ENCODE measurements around the gene IDH2. TPM values are rescaled to one million over a fixed set of nuclear protein-coding genes. Genes with fewer than 3 reads are reported as not detected.

IDH2 gene
- polyA plus RNA-seq, 1 donor from 2014 or later = 84.7 TPM

DNA sequence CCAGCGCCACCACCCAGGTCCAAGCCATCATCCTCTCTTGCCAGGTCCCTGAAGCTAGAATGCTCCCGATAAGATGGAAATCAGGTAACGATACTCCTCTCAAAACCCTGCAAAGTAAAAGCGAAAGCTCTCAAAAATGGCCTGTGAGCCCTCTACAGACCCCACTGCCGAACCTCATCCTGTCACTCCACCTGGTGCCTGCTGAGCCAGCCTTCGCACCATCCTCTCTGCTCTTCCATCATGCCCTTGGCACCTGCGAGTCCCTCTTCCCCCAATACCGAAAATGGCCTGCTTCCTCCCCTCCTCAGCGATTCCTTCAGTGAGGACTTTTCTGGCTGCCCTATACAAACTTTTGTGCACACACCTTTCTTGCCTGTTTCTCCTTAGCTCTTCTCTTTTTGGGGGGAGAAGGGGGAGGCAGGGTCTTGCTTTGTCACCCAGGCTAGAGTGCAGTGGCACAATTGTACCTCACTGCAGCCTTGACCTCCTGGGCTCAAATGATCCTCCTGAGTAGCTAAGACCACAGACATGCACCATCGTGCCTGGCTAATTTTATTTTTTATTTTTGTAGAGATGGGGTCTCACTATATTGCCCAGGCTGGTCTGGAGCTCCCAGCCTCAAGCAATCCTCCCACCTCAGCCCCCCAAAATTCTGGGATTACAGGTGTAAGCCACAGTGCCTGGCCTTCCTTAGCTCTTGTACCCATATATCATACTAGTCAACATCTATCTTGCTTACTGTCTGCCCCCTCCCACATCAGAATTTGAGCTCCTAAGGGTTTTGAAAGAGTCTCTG is 3.0 kb downstream of the IDH2 start:
- Histone ChIP-seq H3K79me2 (replicated peaks; ENCODE audit: insufficient read depth, low read length) (peaks cover 47% of the 10 kb centered on the region), H3K4me2 (ENCODE audit: low read length) (no peak overlapping the region), H4K20me1 (ENCODE audit: insufficient read depth) (no peaks in the 10 kb centered on the region)

DNA sequence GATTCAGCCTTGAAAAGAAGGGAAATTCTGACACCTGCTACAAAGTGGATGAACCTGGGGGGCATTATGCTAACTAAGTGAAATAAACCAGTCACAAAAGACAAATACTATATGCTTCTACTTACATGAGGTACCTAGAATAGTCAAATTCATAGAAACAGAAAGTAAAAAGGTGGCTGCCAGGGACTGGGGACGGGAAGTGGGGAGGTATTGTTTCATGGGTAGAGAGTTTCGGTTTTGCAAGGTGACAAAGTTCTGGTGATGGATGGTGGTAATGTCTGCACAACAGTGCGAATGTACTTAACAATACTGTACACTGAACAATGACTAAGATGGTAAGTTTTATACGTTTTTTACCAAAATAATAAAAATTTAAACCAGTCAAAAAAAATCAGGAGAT is 4.8 kb downstream of the IDH2 start:
- H4K20me1 ChIP-seq (ENCODE audit: insufficient read depth) = no peaks in the 10 kb centered on the region
- no peaks in the 10 kb centered on the region for H3K9me3 ChIP-seq (ENCODE audit: low read length)
- H3K79me2 ChIP-seq (replicated peaks; ENCODE audit: insufficient read depth, low read length) = peaks cover 50% of the 10 kb centered on the region
- TF ChIP-seq TAF1 (IDR thresholded peaks at IDR 0.05; ENCODE audit: low read depth) (no peak), RAD21 (conservative IDR thresholded peaks at IDR 0.05) (no peak), EZH2 (IDR thresholded peaks at IDR 0.05; ENCODE audit: borderline replicate concordance, insufficient read depth, low read length, poor library complexity, severe bottlenecking) (no peak), POLR2AphosphoS5 (IDR thresholded peaks at IDR 0.05) (no peak), MXI1 (conservative IDR thresholded peaks at IDR 0.05; ENCODE audit: poor library complexity, severe bottlenecking) (no peak), SMC3 (conservative IDR thresholded peaks at IDR 0.05; ENCODE audit: poor library complexity) (no peak), EP300 (conservative IDR thresholded peaks at IDR 0.05; ENCODE audit: poor library complexity, severe bottlenecking) (no peak)
- TF ChIP-seq, protein P1, sequence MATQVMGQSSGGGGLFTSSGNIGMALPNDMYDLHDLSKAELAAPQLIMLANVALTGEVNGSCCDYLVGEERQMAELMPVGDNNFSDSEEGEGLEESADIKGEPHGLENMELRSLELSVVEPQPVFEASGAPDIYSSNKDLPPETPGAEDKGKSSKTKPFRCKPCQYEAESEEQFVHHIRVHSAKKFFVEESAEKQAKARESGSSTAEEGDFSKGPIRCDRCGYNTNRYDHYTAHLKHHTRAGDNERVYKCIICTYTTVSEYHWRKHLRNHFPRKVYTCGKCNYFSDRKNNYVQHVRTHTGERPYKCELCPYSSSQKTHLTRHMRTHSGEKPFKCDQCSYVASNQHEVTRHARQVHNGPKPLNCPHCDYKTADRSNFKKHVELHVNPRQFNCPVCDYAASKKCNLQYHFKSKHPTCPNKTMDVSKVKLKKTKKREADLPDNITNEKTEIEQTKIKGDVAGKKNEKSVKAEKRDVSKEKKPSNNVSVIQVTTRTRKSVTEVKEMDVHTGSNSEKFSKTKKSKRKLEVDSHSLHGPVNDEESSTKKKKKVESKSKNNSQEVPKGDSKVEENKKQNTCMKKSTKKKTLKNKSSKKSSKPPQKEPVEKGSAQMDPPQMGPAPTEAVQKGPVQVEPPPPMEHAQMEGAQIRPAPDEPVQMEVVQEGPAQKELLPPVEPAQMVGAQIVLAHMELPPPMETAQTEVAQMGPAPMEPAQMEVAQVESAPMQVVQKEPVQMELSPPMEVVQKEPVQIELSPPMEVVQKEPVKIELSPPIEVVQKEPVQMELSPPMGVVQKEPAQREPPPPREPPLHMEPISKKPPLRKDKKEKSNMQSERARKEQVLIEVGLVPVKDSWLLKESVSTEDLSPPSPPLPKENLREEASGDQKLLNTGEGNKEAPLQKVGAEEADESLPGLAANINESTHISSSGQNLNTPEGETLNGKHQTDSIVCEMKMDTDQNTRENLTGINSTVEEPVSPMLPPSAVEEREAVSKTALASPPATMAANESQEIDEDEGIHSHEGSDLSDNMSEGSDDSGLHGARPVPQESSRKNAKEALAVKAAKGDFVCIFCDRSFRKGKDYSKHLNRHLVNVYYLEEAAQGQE (IDR thresholded peaks at IDR 0.05; ENCODE audit: borderline replicate concordance) = no peak
- TF ChIP-seq, protein P2, sequence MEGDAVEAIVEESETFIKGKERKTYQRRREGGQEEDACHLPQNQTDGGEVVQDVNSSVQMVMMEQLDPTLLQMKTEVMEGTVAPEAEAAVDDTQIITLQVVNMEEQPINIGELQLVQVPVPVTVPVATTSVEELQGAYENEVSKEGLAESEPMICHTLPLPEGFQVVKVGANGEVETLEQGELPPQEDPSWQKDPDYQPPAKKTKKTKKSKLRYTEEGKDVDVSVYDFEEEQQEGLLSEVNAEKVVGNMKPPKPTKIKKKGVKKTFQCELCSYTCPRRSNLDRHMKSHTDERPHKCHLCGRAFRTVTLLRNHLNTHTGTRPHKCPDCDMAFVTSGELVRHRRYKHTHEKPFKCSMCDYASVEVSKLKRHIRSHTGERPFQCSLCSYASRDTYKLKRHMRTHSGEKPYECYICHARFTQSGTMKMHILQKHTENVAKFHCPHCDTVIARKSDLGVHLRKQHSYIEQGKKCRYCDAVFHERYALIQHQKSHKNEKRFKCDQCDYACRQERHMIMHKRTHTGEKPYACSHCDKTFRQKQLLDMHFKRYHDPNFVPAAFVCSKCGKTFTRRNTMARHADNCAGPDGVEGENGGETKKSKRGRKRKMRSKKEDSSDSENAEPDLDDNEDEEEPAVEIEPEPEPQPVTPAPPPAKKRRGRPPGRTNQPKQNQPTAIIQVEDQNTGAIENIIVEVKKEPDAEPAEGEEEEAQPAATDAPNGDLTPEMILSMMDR (IDR thresholded peaks at IDR 0.05; ENCODE audit: poor library complexity, severe bottlenecking) = no peak
- no peak overlapping the region for H3K4me2 ChIP-seq (ENCODE audit: low read length)
- no peaks in the 10 kb centered on the region for H3K36me3 ChIP-seq (ENCODE audit: insufficient read depth, low read length)
- no peaks in the 10 kb centered on the region for H3K9me2 ChIP-seq (ENCODE audit: insufficient read depth, low read length)
- H3K4me3 ChIP-seq (ENCODE audit: low read length) = no peak overlapping the region
- H3K27ac ChIP-seq (ENCODE audit: low read length) = no peak overlapping the region
- H3K27me3 ChIP-seq (ENCODE audit: insufficient read depth, low read depth, low read length) = no peaks in the 10 kb centered on the region
- H3K9ac ChIP-seq (ENCODE audit: low read length) = no peak overlapping the region
- no peak overlapping the region for H2AFZ ChIP-seq (ENCODE audit: low read depth, low read length)
- H3F3A ChIP-seq (ENCODE audit: insufficient read depth, low read length, poor library complexity, severe bottlenecking) = no peaks in the 10 kb centered on the region

More for the DNA sequence above, 3.0 kb downstream of the IDH2 start:
- no peaks in the 10 kb centered on the region for H3F3A ChIP-seq (ENCODE audit: insufficient read depth, low read length, poor library complexity, severe bottlenecking)
- no peak for TF ChIP-seq TAF1 (IDR thresholded peaks at IDR 0.05; ENCODE audit: low read depth)
- TF ChIP-seq, protein P1 (IDR thresholded peaks at IDR 0.05; ENCODE audit: borderline replicate concordance) = no peak
- no peak for TF ChIP-seq RAD21 (conservative IDR thresholded peaks at IDR 0.05)
- TF ChIP-seq POLR2AphosphoS5 (IDR thresholded peaks at IDR 0.05) = no peak
- TF ChIP-seq MXI1 (conservative IDR thresholded peaks at IDR 0.05; ENCODE audit: poor library complexity, severe bottlenecking) = no peak
- TF ChIP-seq EZH2 (IDR thresholded peaks at IDR 0.05; ENCODE audit: borderline replicate concordance, insufficient read depth, low read length, poor library complexity, severe bottlenecking) = no peak
- no peak for TF ChIP-seq SMC3 (conservative IDR thresholded peaks at IDR 0.05; ENCODE audit: poor library complexity)
- TF ChIP-seq, protein P2 (IDR thresholded peaks at IDR 0.05; ENCODE audit: poor library complexity, severe bottlenecking) = no peak
- TF ChIP-seq EP300 (conservative IDR thresholded peaks at IDR 0.05; ENCODE audit: poor library complexity, severe bottlenecking) = no peak
- H2AFZ ChIP-seq (ENCODE audit: low read depth, low read length) = no peak overlapping the region
- no peaks in the 10 kb centered on the region for H3K9me2 ChIP-seq (ENCODE audit: insufficient read depth, low read length)
- no peak overlapping the region for H3K4me3 ChIP-seq (ENCODE audit: low read length)
- no peaks in the 10 kb centered on the region for H3K27me3 ChIP-seq (ENCODE audit: insufficient read depth, low read depth, low read length)
- no peak overlapping the region for H3K9ac ChIP-seq (ENCODE audit: low read length)
- H3K27ac ChIP-seq (ENCODE audit: low read length) = no peak overlapping the region
- no peaks in the 10 kb centered on the region for H3K9me3 ChIP-seq (ENCODE audit: low read length)
- no peaks in the 10 kb centered on the region for H3K36me3 ChIP-seq (ENCODE audit: insufficient read depth, low read length)

All from neural cell (in vitro differentiated cells).